ENCODE results near the gene PPP4R1. TPM values are rescaled to one million over a fixed set of nuclear protein-coding genes. Genes with fewer than 3 reads are reported as not detected.

The PPP4R1 gene
- total RNA-seq, 3 donors from 2014 or later, result 79.6 to 109 (median 81.3) TPM

- Histone ChIP-seq H3K4me3 (no peak overlapping the region), H3K36me3 (ENCODE audit: low read depth) (peaks cover 2% of the 10 kb centered on the region), H3K9me3 (no peaks in the 10 kb centered on the region), H3K4me1 (ENCODE audit: low read depth) (no peaks in the 10 kb centered on the region)
- DNase-seq (no peak), ATAC-seq (no peak)
- intact Hi-C loops (cut with DNase I, micrococcal nuclease), result no loop called here
- TF ChIP-seq CTCF (IDR thresholded peaks at IDR 0.05), result no peak
Observed at GRCh38 chr18:9562584-9562983, 51.8 kb downstream of the PPP4R1 start.

GRCh38 chr18:9561759-9562158 lies 52.6 kb downstream of the PPP4R1 start:
- intact Hi-C loops (cut with DNase I, micrococcal nuclease), result no loop called here
- H3K36me3 ChIP-seq (ENCODE audit: low read depth), result peaks cover 10% of the 10 kb centered on the region
- no peak for ATAC-seq

GRCh38 chr18:9559253-9559652 lies 55.1 kb downstream of the PPP4R1 start:
- TF ChIP-seq CTCF (IDR thresholded peaks at IDR 0.05), result no peak
- Histone ChIP-seq H3K9me3 (no peaks in the 10 kb centered on the region), H3K4me1 (ENCODE audit: low read depth) (no peaks in the 10 kb centered on the region), H3K36me3 (ENCODE audit: low read depth) (peaks cover 14% of the 10 kb centered on the region), H3K4me3 (no peak overlapping the region)
- intact Hi-C loops (cut with DNase I, micrococcal nuclease), result no loop called here
- no peak for ATAC-seq
- no peak for DNase-seq

More at GRCh38 chr18:9561759-9562158, 52.6 kb downstream of the PPP4R1 start:
- no peaks in the 10 kb centered on the region for H3K4me1 ChIP-seq (ENCODE audit: low read depth)
- no peak for DNase-seq
- no peak for TF ChIP-seq CTCF (IDR thresholded peaks at IDR 0.05)
- H3K9me3 ChIP-seq, result no peaks in the 10 kb centered on the region
- no peak overlapping the region for H3K4me3 ChIP-seq

- intact Hi-C loops (cut with DNase I, micrococcal nuclease), result no loop called here
- no peak for TF ChIP-seq CTCF (IDR thresholded peaks at IDR 0.05)
- no peaks in the 10 kb centered on the region for H3K4me1 ChIP-seq (ENCODE audit: low read depth)
- no peak overlapping the region for H3K4me3 ChIP-seq
- peaks cover 14% of the 10 kb centered on the region for H3K36me3 ChIP-seq (ENCODE audit: low read depth)
- DNase-seq (no peak), ATAC-seq (no peak)
- H3K9me3 ChIP-seq, result no peaks in the 10 kb centered on the region
Observed at GRCh38 chr18:9558387-9559064, 55.8 kb downstream of the PPP4R1 start.

GRCh38 chr18:9557250-9557943 lies 57.0 kb downstream of the PPP4R1 start:
- intact Hi-C loops (cut with DNase I, micrococcal nuclease), result no loop called here
- H3K36me3 ChIP-seq (ENCODE audit: low read depth), result peaks cover 20% of the 10 kb centered on the region
- ATAC-seq (no peak), DNase-seq (no peak)
- H3K4me1 ChIP-seq (ENCODE audit: low read depth), result no peaks in the 10 kb centered on the region
- no peak for TF ChIP-seq CTCF (IDR thresholded peaks at IDR 0.05)
- H3K9me3 ChIP-seq, result no peaks in the 10 kb centered on the region
- H3K4me3 ChIP-seq, result no peak overlapping the region

Measured in mucosa of descending colon (tissue), 3 donors.